Measurements from ENCODE around the gene ARIH1. TPM values are rescaled to one million over a fixed set of nuclear protein-coding genes. Genes with fewer than 3 reads are reported as not detected.

Gene ARIH1
- total and polyA plus RNA-seq, 10 of the 15 experiments (the other 5 are each of a cell fraction or from before 2014, with no cell fraction given): 14.7 to 99.5 (median 26.5) TPM

- peak; percentile 91 for TF ChIP-seq JUND (IDR thresholded peaks at IDR 0.05; ENCODE audit: low read depth, low read length)
- TF ChIP-seq BRCA1 (IDR thresholded peaks at IDR 0.05; ENCODE audit: low read depth, low read length): no peak
- TF ChIP-seq CEBPB (IDR thresholded peaks at IDR 0.05; ENCODE audit: borderline replicate concordance in 1 of 2, low read depth in 2 of 2, low read length in 2 of 2): no peak
- 0 out of 2 replicates have a peak, but pooled peaks have one; percentile 30 for TF ChIP-seq ZBTB33 (IDR thresholded peaks at IDR 0.05)
- peak; percentile 78 for TF ChIP-seq SKIL (IDR thresholded peaks at IDR 0.05; ENCODE audit: low read depth, poor library complexity, severe bottlenecking)
- TF ChIP-seq EZH2 (IDR thresholded peaks at IDR 0.05; ENCODE audit: borderline replicate concordance, control insufficient read depth, low read depth, low read length): no peak
- no peak for TF ChIP-seq NFYB (IDR thresholded peaks at IDR 0.05; ENCODE audit: insufficient read depth, low read depth, low read length)
- TF ChIP-seq PKNOX1 (IDR thresholded peaks at IDR 0.05): peak; percentile 76
- TF ChIP-seq BMI1 (IDR thresholded peaks at IDR 0.05; ENCODE audit: borderline replicate concordance): no peak
- TF ChIP-seq MXI1 (IDR thresholded peaks at IDR 0.05; ENCODE audit: low read depth, low read length): peak; percentile 80
- TF ChIP-seq STAT3 (IDR thresholded peaks at IDR 0.05; ENCODE audit: low read depth, low read length): no peak
- peak; percentile 100 for TF ChIP-seq ATF7 (IDR thresholded peaks at IDR 0.05; ENCODE audit: low read depth)
- TF ChIP-seq CHD2 (IDR thresholded peaks at IDR 0.05; ENCODE audit: borderline replicate concordance, low read depth, low read length): peak; percentile 58
- peak; percentile 92 for TF ChIP-seq PML (IDR thresholded peaks at IDR 0.05; ENCODE audit: low read length)
- no peak for TF ChIP-seq E2F4 (IDR thresholded peaks at IDR 0.05; ENCODE audit: low read depth, low read length)
- 0 out of 2 replicates have a peak, but pooled peaks have one; percentile 17 for TF ChIP-seq GABPA (IDR thresholded peaks at IDR 0.05; ENCODE audit: low read depth)
- TF ChIP-seq NRF1 (conservative IDR thresholded peaks at IDR 0.05; ENCODE audit: low read depth, low read length): no peak
- TF ChIP-seq ASH2L (IDR thresholded peaks at IDR 0.05; ENCODE audit: borderline replicate concordance, low read depth): 0 out of 2 replicates have a peak, but pooled peaks have one; percentile 54
- TF ChIP-seq MAX (IDR thresholded peaks at IDR 0.05; ENCODE audit: low read depth, low read length): peak; percentile 73; the same call in 1 of the 2 replicates
- TF ChIP-seq NR2C1 (IDR thresholded peaks at IDR 0.05): no peak
Measured at GRCh38 chr15:72473614-72474465, at the start of gene ARIH1 (continued).

Data from GM12878 (cell line).